CD4-positive, alpha-beta T cell (primary cell): Measurements from ENCODE around the gene CLCN6. TPM values are rescaled to one million over a fixed set of nuclear protein-coding genes. Genes with fewer than 3 reads are reported as not detected.
A peak's percentile ranks its signal among the peaks of the same experiment; 100 is the strongest.

Experiments
- ATAC-seq: fragments of 200-7000 bp; cut with Tn5 transposase; one replicate; pipeline ENCODE4 v1.10.0; 2022; ENCODE audit warnings: mild to moderate bottlenecking; ENCODE audit not compliant: poor library complexity
- CTCF ChIA-PET: fragments of 350-600 bp; sonication (Branson Sonifier 250); formaldehyde crosslinking; loops from one replicate; lab custom pipeline; 2021; ENCODE audit warnings: antibody characterized with exemption, inconsistent platforms; lab: Charles Lee
- POLR2A ChIA-PET: fragments of 350-600 bp; sonication (Branson Sonifier 250); formaldehyde crosslinking; loops from one replicate; lab custom pipeline; 2021; ENCODE audit warnings: antibody characterized with exemption, inconsistent platforms; lab: Charles Lee
- DNase-seq, 14 experiments: peaks; one replicate each; pipeline ENCODE4 v3.0.0-alpha.2; 2013 to 2020; ENCODE audit warnings: mixed read lengths in 2 of 14
- H3K27ac ChIP-seq, 2 donors: one replicate each; pipeline versions ENCODE4 v1.5.1 to v1.7.0; 2013; ENCODE audit warnings: low read length in 2 of 2, low read depth in 1 of 2, mild to moderate bottlenecking in 1 of 2
- H3K27me3 ChIP-seq, 2 experiments: 1 replicate in 1 of 2; 2 replicates in 1 of 2; pipeline versions ENCODE4 v1.6.1 to v1.7.0; 2013; ENCODE audit warnings: low read length in 2 of 2, control low read depth in 1 of 2, mild to moderate bottlenecking in 1 of 2, moderate library complexity in 1 of 2; ENCODE audit not compliant: insufficient read depth in 2 of 2, control insufficient read depth in 1 of 2
- H3K36me3 ChIP-seq: one replicate; pipeline ENCODE4 v1.6.1; 2013; ENCODE audit warnings: low read length, control low read depth; ENCODE audit not compliant: insufficient read depth
- H3K4me1 ChIP-seq: one replicate; pipeline ENCODE4 v1.6.1; 2013; ENCODE audit warnings: low read length, control low read depth; ENCODE audit not compliant: insufficient read depth
- H3K4me3 ChIP-seq: one replicate; pipeline ENCODE4 v1.5.1; 2013; ENCODE audit warnings: mild to moderate bottlenecking, low read length, moderate library complexity
- H3K9me3 ChIP-seq, 2 experiments: 1 replicate in 1 of 2; 2 replicates in 1 of 2; pipeline versions ENCODE4 v1.6.1 to v1.7.0; 2013; ENCODE audit warnings: low read length in 2 of 2, mild to moderate bottlenecking in 2 of 2, control low read depth in 1 of 2, moderate library complexity in 1 of 2; ENCODE audit not compliant: control insufficient read depth in 1 of 2, insufficient read depth in 1 of 2
- H3K27ac Mint-ChIP-seq: one replicate; pipeline ENCODE4 v1.8.0; 2020; ENCODE audit warnings: mixed read lengths
- H3K27me3 Mint-ChIP-seq: one replicate; pipeline ENCODE4 v1.8.0; 2021; ENCODE audit warnings: mixed read lengths
- H3K36me3 Mint-ChIP-seq: one replicate; pipeline ENCODE4 v1.8.0; 2021; ENCODE audit warnings: low read depth, mixed read lengths
- H3K4me1 Mint-ChIP-seq: one replicate; pipeline ENCODE4 v1.8.0; 2021; ENCODE audit warnings: low read depth, mixed read lengths
- H3K4me3 Mint-ChIP-seq: one replicate; pipeline ENCODE4 v1.8.0; 2020; ENCODE audit warnings: mild to moderate bottlenecking, mixed read lengths
- H3K9me3 Mint-ChIP-seq: one replicate; pipeline ENCODE4 v1.8.0; 2020; ENCODE audit warnings: mixed read lengths
- CTCF ChIP-seq: fragments of 200-600 bp; IDR thresholded peaks from one replicate; pipeline ENCODE4 v1.8.0; 2022; ENCODE audit warnings: antibody characterized with exemption, mild to moderate bottlenecking
- intact Hi-C, 2 experiments: fragments of 100-400 bp; cut with DNase I in 1 of 2; cut with micrococcal nuclease in 1 of 2; formaldehyde crosslinking; loops; one replicate each; pipeline versions ENCODE4 v1.15.1 to v1.9.0; 2023 to 2025; cut with DNase I, micrococcal nuclease
- total RNA-seq, 174 experiments: library from RNA in 2 of 174; stranded (reverse) in 2 of 174; gene quantifications; one replicate each; pipeline ENCODE4 v1.2.3 and lab custom pipeline; 2021 to 2026

Gene CLCN6
- total RNA-seq, 2 experiments from 2014 or later, result 10.9 to 11.2 TPM

GRCh38 chr1:11838349-11839272 is 32.6 kb downstream of the CLCN6 start:
- intact Hi-C loops, result loop anchor here (1.0 to 5.0 kb wide), 9 partner anchors 56 to 394 kb away; partner anchors contain the start of genes MFN2 (in 1 of the 2) and VPS13D (in 1 of the 2)
- no peaks in the 10 kb centered on the region for H3K27me3 ChIP-seq
- Mint-ChIP-seq H3K27ac (no peak overlapping the region), H3K27me3 (no peaks in the 10 kb centered on the region), H3K4me3 (no peak overlapping the region), H3K9me3 (no peaks in the 10 kb centered on the region), H3K36me3 (peaks cover 82% of the 10 kb centered on the region), H3K4me1 (peaks cover 5% of the 10 kb centered on the region)
- ATAC-seq (peak; percentile 98), DNase-seq (peak; percentile 55 to 84 (median 70))
- H3K36me3 ChIP-seq, result peaks cover 68% of the 10 kb centered on the region
- TF ChIP-seq CTCF, result peak; percentile 99
- H3K4me1 ChIP-seq, result peaks cover 4% of the 10 kb centered on the region
- H3K9me3 ChIP-seq, result no peaks in the 10 kb centered on the region
- no peak overlapping the region for H3K4me3 ChIP-seq
- H3K27ac ChIP-seq, result no peak overlapping the region
- POLR2A ChIA-PET, result interaction anchor here (0.9 to 5.3 kb wide), 2 partner anchors 33 to 70 kb away, joined by 3 to 35 read pairs; partner anchors contain the start of genes CLCN6 and MTHFR
- CTCF ChIA-PET, result interaction anchor here (0.7 to 1.4 kb wide), 3 partner anchors 33 to 72 kb away, joined by 3 to 15 read pairs (median 7); partner anchors contain the start of genes CLCN6 and MTHFR

- no peak overlapping the region for H3K4me3 ChIP-seq
- Mint-ChIP-seq H3K27ac (no peak overlapping the region), H3K36me3 (peaks cover 73% of the 10 kb centered on the region), H3K4me3 (no peak overlapping the region), H3K4me1 (peaks cover 5% of the 10 kb centered on the region), H3K9me3 (no peaks in the 10 kb centered on the region), H3K27me3 (no peaks in the 10 kb centered on the region)
- POLR2A ChIA-PET, result interaction anchor here (5.3 kb wide), 1 partner anchor 68 kb away, joined by 35 read pairs; no protein-coding TSS in a partner anchor
- H3K27ac ChIP-seq, result no peak overlapping the region
- ATAC-seq (no peak), DNase-seq (no peak)
- peaks cover 60% of the 10 kb centered on the region for H3K36me3 ChIP-seq
- no peaks in the 10 kb centered on the region for H3K27me3 ChIP-seq
- CTCF ChIA-PET, result no interaction called here
- H3K4me1 ChIP-seq, result peaks cover 4% of the 10 kb centered on the region
- H3K9me3 ChIP-seq, result no peaks in the 10 kb centered on the region
- no peak for TF ChIP-seq CTCF
- intact Hi-C loops, result loop anchor here (2.0 to 5.0 kb wide), 5 partner anchors 67 to 392 kb away; partner anchors contain the start of genes MFN2 (in 1 of the 2) and VPS13D (in 1 of the 2)
Observed at GRCh38 chr1:11839727-11840705, 34.0 kb downstream of the CLCN6 start.
